Retinal pigment epithelial cell (primary cell): Measurements from ENCODE around the gene BGN.

Experiments
- DNase-seq: peaks from one replicate; pipeline ENCODE4 v3.0.0-alpha.2; 2010; ENCODE audit warnings: low read depth
- H3K4me3 ChIP-seq: 2 replicates; pipeline ENCODE4 v1.5.1; 2011; ENCODE audit warnings: mild to moderate bottlenecking, low read length, control low read depth, moderate library complexity
- TF ChIP-seq, protein P1 (sequence below): conservative IDR thresholded peaks from 2 replicates; pipeline ENCODE4 v1.5.1; 2011; ENCODE audit warnings: low read depth, low read length, control low read depth, inconsistent platforms

BGN gene

DNA sequence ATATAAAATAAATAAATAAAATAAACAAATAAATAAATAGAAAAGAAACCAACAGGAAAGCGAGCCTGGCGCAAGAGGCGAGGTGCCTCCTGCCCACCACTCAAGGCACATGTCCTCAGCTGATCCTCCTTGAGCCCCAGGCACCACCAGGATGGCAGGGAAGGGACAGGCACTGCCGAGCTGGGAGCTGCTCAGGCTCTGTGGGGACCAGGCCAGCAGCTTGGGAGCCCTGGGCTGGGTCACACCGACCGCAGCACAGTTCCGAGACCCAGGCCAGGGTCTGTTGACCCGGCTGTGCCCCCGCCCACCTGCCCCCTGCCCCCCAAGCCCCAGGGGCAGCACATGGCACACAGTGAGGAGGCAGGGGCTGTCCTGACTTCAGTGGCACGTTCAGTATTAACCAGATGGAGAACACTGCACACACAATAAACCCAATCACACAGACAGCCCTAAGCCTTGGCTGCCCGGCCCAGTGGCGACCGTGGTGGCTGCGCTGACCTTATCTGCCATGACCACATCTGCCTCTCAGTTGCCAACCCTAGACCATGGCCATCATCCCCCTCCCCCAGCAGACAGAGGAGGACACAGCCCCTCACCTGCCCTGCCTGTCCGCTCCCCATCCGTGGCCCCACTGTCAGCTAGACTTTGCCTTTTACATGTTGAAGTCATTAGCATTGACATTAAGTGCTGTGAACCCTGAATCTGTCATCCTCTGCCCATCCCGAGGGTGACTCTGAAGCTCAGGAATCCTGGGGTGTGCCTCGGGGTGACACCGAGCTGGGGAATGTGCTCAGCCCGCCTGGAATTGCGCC lies 46.0 kb upstream of the BGN start:
- no peak overlapping the region for H3K4me3 ChIP-seq
- DNase-seq: no peak
- TF ChIP-seq, protein P1, sequence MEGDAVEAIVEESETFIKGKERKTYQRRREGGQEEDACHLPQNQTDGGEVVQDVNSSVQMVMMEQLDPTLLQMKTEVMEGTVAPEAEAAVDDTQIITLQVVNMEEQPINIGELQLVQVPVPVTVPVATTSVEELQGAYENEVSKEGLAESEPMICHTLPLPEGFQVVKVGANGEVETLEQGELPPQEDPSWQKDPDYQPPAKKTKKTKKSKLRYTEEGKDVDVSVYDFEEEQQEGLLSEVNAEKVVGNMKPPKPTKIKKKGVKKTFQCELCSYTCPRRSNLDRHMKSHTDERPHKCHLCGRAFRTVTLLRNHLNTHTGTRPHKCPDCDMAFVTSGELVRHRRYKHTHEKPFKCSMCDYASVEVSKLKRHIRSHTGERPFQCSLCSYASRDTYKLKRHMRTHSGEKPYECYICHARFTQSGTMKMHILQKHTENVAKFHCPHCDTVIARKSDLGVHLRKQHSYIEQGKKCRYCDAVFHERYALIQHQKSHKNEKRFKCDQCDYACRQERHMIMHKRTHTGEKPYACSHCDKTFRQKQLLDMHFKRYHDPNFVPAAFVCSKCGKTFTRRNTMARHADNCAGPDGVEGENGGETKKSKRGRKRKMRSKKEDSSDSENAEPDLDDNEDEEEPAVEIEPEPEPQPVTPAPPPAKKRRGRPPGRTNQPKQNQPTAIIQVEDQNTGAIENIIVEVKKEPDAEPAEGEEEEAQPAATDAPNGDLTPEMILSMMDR: no peak

DNA sequence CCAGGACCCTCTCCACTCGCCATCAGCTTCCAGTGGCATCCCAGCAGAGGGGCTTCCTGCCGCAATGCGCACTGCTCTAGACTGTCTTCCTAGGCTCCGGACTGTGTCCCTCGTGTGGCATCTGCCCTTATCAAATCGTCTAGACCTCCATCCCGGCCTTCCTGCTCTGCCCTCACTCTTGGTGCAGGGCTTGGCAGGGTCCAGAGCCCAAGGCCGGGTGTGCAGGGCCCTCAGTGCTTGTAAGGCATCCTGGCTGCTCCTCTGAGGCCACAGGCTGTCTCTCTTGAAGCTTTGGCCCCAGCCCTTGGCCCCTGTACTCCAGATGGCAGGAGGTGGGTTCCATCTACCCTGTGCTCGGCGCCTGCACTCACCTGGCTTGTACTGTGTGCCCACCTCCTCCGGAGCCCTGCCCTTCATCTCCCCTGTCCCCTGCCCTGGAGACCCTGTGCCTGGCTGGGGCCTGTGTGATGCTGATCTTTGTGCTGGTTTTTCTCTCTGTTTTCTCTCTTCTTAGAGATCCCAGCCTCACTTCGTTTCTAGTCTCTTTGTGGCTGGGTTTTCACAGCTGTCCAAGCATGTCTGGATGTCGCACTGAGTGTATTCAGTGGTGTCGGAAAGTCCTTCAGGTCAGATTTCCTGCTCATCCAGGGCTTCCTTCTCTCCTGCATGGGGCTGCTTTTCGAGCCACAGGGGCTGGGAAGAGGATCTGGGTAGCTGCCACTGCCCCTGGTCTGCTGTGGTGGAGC lies 45.2 kb upstream of the BGN start:
- DNase-seq: no peak
- TF ChIP-seq, protein P1: no peak
- H3K4me3 ChIP-seq: no peak overlapping the region

DNA sequence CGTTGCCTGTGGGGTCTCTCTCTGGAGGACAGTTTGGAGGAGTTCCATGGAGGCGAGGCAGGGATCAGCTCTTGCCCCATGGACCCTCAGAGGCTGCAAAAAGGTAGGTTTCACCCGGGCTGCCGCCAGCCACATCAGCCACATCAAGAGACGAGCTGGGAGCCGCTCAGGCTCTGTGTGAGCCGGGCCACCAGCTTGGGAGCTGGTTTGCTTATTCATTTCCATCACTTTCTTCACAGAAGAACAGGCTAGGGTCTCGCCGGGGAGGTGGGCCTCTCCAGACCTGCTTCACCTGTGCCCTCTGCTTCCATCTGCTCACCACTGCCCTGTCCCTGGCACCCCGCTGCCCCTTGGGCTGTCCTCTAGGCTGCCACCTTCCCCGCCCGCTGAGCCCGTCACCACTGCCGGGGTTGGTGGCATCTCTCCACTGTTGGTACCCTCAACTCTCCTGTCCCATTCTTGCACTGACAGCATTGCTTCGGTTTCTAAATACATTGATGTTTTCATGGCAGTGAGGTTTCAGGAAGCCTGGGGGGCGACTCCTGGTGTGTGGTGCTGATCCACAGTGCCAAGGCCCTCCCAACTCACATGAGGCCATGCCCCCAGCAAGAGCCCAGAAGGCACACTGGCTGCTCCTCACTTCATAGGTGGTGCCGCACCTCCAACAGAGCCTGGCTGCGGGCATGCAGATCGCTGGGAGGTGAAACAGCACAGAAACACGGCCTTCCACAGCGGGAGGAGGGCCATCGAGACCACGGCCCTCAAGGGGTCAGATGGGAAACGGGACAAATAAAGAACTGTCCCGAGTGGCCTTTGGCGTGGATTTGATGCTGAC lies 44.4 kb upstream of the BGN start:
- DNase-seq: no peak
- no peak overlapping the region for H3K4me3 ChIP-seq
- TF ChIP-seq, protein P1: no peak

DNA sequence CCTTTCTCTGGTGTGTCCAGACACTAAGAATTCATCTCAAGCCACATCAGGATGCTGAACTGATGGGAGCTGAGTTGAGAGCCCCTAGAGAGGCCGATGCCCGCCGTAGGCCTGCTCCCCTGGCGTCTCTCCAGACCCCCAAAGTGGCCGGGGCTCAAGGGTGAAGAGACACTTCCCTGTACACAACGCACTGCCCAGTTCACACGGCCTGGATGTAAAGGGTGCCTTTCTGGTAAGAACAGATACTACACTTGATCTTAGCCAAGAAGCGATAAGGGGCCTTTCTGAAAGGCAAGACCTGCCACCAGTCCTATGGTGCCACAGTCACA lies 43.9 kb upstream of the BGN start:
- no peak for DNase-seq
- no peak overlapping the region for H3K4me3 ChIP-seq
- TF ChIP-seq, protein P1: no peak

DNA sequence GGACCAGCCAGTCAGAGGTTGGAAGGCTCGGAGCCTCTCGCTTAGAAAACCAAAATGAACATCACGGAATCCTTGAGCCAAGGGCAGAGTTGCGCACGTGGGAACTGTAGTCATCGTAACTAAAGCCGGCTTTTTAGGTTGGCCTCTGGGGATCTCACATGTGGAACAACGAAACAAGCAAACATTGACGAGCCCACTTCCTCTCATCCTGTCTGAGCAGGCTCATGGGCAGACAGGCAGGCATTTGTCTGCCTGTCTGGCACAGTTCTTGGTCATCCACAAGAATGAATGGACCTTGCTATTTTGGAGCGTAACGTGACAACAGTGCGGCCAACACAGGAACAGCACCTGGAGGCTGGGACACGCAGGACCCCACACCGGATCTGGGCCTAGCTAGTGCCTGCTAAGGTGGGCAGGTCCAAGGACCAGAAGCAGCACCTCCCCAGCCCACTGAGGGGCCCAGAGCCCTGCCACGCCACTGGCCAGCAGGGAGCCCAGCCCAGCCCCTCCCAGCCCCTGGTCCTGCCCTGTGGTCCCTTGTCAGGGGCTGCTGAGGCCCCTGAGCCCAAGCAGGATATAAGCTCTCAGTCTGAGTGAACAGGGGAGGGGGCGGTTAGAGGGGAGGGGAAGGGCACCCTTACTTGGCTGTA lies 39.8 kb upstream of the BGN start:
- TF ChIP-seq, protein P1: no peak
- no peak for DNase-seq

DNA sequence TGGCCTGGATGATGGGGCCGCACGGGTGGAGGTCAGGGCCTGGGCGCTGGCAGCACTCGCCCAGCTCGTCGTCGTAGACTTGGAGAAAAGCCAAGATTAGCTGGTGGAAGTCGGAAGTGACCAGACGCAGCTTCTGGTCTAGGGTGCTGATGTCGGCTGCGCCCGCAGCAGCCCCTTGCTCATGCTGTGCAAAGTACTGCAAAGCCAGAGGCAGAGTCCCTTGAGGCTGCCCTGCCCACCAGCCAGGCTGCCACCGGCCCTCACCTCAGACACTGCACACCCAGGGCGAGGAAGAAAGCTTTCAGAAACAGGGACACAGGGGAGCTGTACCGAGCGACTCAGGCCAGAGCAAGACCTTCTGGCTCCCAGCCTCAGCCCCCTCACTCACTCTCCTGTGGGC lies 39.2 kb upstream of the BGN start:
- H3K4me3 ChIP-seq: no peak overlapping the region
- DNase-seq: no peak
- TF ChIP-seq, protein P1: no peak

More for the DNA sequence above, 39.8 kb upstream of the BGN start:
- H3K4me3 ChIP-seq: no peak overlapping the region
